T-helper 1 cell treated with Interleukin-12 subunit alpha and Interleukin-12 subunit beta and Interleukin-4 antibody, amounts not matched to agents 30 μg/mL and 1 μg/mL, for 36 hours (primary cell): ENCODE data around the gene SLC66A1.

Source experiments
- H3K27ac Mint-ChIP-seq: one replicate; pipeline ENCODE4 v1.8.0; 2021; ENCODE audit warnings: mild to moderate bottlenecking, mixed read lengths
- H3K27me3 Mint-ChIP-seq: one replicate; pipeline ENCODE4 v1.8.0; 2021; ENCODE audit warnings: low read depth, mixed read lengths
- H3K36me3 Mint-ChIP-seq: one replicate; pipeline ENCODE4 v1.8.0; 2021; ENCODE audit warnings: low read depth, mixed read lengths
- H3K4me1 Mint-ChIP-seq: one replicate; pipeline ENCODE4 v1.8.0; 2021; ENCODE audit warnings: low read depth, mixed read lengths
- H3K4me3 Mint-ChIP-seq: one replicate; pipeline ENCODE4 v1.8.0; 2021; ENCODE audit warnings: mild to moderate bottlenecking, moderate library complexity, mixed read lengths
- H3K9me3 Mint-ChIP-seq: one replicate; pipeline ENCODE4 v1.8.0; 2021; ENCODE audit warnings: mixed read lengths

The SLC66A1 gene

GRCh38 chr1:19325958-19326747 lies 14.0 kb downstream of the SLC66A1 start:
- H3K9me3 Mint-ChIP-seq = no peaks in the 10 kb centered on the region
- H3K36me3 Mint-ChIP-seq = no peaks in the 10 kb centered on the region
- H3K4me3 Mint-ChIP-seq = no peak overlapping the region
- no peaks in the 10 kb centered on the region for H3K4me1 Mint-ChIP-seq
- H3K27ac Mint-ChIP-seq = no peak overlapping the region
- no peaks in the 10 kb centered on the region for H3K27me3 Mint-ChIP-seq

GRCh38 chr1:19326748-19327065 lies 14.6 kb downstream of the SLC66A1 start:
- no peaks in the 10 kb centered on the region for H3K9me3 Mint-ChIP-seq
- H3K27ac Mint-ChIP-seq = no peak overlapping the region
- H3K4me1 Mint-ChIP-seq = no peaks in the 10 kb centered on the region
- no peak overlapping the region for H3K4me3 Mint-ChIP-seq
- no peaks in the 10 kb centered on the region for H3K36me3 Mint-ChIP-seq
- H3K27me3 Mint-ChIP-seq = no peaks in the 10 kb centered on the region

DNA sequence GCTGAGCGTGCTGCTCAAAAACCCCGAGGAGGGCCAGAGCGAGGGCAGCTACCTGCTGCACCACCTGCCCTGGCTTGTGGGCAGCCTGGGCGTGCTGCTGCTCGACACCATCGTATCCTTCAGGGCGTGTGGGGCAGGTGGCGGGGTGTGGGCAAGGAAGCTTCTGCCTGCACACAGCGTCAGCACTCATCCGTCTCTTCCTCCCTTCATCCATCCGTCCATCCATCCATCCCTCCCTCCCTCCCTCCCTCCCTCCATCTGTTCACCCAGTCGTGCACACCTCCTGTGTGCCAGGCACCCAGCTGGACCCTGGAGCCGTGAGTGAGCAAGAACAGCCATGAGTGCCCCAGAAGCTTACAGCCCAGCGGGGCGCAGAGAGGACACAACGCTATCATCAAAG lies 15.2 kb downstream of the SLC66A1 start:
- H3K4me1 Mint-ChIP-seq = no peaks in the 10 kb centered on the region
- no peaks in the 10 kb centered on the region for H3K36me3 Mint-ChIP-seq
- H3K9me3 Mint-ChIP-seq = no peaks in the 10 kb centered on the region
- no peak overlapping the region for H3K4me3 Mint-ChIP-seq
- H3K27me3 Mint-ChIP-seq = no peaks in the 10 kb centered on the region
- H3K27ac Mint-ChIP-seq = no peak overlapping the region

GRCh38 chr1:19327736-19328135 lies 15.6 kb downstream of the SLC66A1 start:
- Mint-ChIP-seq H3K27me3 (no peaks in the 10 kb centered on the region), H3K4me3 (no peak overlapping the region), H3K27ac (no peak overlapping the region), H3K36me3 (no peaks in the 10 kb centered on the region), H3K4me1 (no peaks in the 10 kb centered on the region), H3K9me3 (no peaks in the 10 kb centered on the region)

DNA sequence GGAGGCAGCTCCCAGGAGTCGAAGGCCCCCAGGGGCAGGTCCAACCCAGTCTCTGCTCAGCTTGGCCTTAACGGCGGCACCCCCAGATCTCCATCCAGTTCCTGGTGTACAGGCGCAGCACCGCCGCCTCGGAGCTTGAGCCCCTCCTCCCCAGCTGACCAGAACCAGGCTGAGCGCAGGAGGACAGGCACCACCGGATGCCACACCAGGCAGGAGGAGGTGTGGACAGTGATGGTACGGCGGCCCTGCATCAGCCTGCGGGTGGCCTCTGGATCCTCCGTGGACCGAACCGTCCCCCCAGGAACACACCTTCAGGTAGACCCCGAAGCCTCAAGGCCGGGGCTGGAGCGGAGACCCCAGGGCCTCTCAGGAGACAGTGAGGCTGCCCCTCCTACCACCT lies 16.4 kb downstream of the SLC66A1 start:
- H3K27me3 Mint-ChIP-seq = no peaks in the 10 kb centered on the region
- no peak overlapping the region for H3K4me3 Mint-ChIP-seq
- H3K4me1 Mint-ChIP-seq = no peaks in the 10 kb centered on the region
- no peak overlapping the region for H3K27ac Mint-ChIP-seq
- no peaks in the 10 kb centered on the region for H3K36me3 Mint-ChIP-seq
- H3K9me3 Mint-ChIP-seq = no peaks in the 10 kb centered on the region

GRCh38 chr1:19329188-19329587 lies 17.1 kb downstream of the SLC66A1 start:
- Mint-ChIP-seq H3K27me3 (no peaks in the 10 kb centered on the region), H3K9me3 (no peaks in the 10 kb centered on the region), H3K4me1 (no peaks in the 10 kb centered on the region), H3K27ac (no peak overlapping the region), H3K4me3 (no peak overlapping the region), H3K36me3 (peaks cover 3% of the 10 kb centered on the region)

- Mint-ChIP-seq H3K27ac (no peak overlapping the region), H3K36me3 (peaks cover 3% of the 10 kb centered on the region)
Observed at GRCh38 chr1:19329611-19330010, 17.5 kb downstream of the SLC66A1 start.

DNA sequence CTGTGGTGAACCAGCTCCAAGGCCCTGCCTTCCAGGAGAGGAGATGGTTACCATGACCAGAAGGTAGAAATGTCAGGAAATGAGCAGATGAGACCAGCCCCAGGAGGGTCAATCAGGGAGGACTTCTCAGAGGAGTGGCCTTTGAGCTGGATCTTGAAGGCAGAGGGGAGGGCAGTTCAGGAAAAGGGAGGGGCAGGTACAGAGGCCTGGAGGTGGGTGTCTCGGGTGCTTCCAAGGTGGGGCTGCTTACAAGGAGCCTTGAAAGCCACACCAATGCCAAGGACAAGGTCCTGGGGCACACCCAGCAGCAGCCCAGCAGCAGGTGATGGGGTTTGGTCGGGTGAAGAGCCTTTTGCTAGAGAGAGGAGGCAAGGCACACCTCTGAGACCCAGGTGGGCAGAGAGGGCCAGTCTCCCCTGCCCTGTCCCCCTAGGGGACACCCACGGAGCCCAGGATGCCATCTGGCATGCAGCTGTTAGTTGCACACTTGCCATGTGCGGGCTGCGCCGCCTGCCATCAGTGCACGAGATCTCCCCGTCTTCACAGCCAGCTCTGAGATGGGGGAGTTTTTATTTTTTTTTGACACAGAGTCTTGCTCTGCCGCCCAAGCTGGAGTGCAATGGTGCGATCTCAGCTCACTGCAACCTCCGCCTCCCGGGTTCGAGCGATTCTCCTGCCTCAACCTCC lies 18.5 kb downstream of the SLC66A1 start:
- no peak overlapping the region for H3K4me3 Mint-ChIP-seq
- H3K36me3 Mint-ChIP-seq = peaks cover 3% of the 10 kb centered on the region
- no peak overlapping the region for H3K27ac Mint-ChIP-seq
- no peaks in the 10 kb centered on the region for H3K27me3 Mint-ChIP-seq
- H3K9me3 Mint-ChIP-seq = no peaks in the 10 kb centered on the region
- H3K4me1 Mint-ChIP-seq = no peaks in the 10 kb centered on the region

More at GRCh38 chr1:19329611-19330010, 17.5 kb downstream of the SLC66A1 start:
- H3K27me3 Mint-ChIP-seq = no peaks in the 10 kb centered on the region
- H3K9me3 Mint-ChIP-seq = no peaks in the 10 kb centered on the region
- no peaks in the 10 kb centered on the region for H3K4me1 Mint-ChIP-seq
- H3K4me3 Mint-ChIP-seq = no peak overlapping the region

GRCh38 chr1:19331262-19331878 lies 19.2 kb downstream of the SLC66A1 start:
- H3K9me3 Mint-ChIP-seq = no peaks in the 10 kb centered on the region
- no peak overlapping the region for H3K27ac Mint-ChIP-seq
- no peaks in the 10 kb centered on the region for H3K27me3 Mint-ChIP-seq
- no peak overlapping the region for H3K4me3 Mint-ChIP-seq
- H3K4me1 Mint-ChIP-seq = no peaks in the 10 kb centered on the region
- H3K36me3 Mint-ChIP-seq = peaks cover 3% of the 10 kb centered on the region

- no peaks in the 10 kb centered on the region for H3K27me3 Mint-ChIP-seq
- H3K4me1 Mint-ChIP-seq = no peaks in the 10 kb centered on the region
- peaks cover 3% of the 10 kb centered on the region for H3K36me3 Mint-ChIP-seq
- no peaks in the 10 kb centered on the region for H3K9me3 Mint-ChIP-seq
- H3K27ac Mint-ChIP-seq = no peak overlapping the region
- no peak overlapping the region for H3K4me3 Mint-ChIP-seq
Observed at GRCh38 chr1:19332832-19333231, 20.7 kb downstream of the SLC66A1 start.

DNA sequence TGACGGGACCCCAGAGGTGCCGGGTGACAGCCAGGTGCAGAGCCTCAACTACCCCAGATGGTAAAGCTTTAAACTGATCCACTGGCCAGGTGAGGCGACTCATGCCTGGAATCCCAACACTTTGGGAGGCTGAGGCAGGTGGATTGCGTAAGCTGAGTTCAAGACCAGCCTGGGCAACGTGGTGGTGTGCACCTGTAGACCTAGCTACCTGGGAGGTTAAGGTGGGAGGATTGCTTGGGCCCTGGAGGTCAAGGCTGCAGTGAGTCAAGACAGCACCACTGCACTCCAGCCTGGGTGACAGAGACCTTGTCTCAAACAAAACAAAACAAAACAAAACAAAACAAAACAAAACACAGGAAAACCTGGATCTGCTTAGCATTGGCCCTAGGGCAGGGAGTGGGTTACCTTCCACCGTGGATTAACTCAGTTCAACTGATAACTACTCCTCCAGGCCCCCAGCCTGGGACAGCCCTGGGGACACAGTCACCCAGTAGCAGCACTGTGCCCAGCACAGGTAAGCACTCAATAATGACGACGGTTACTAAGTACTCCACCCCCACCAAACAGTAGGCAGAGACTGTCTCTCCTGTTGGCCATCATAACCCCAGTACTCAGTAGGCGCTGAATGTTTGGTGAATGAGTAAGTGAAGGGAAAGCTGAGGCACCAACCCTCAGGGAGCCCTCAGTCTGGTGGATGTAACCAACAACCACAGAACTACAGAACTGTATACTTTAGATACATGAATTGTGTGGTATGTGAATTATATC lies 21.6 kb downstream of the SLC66A1 start:
- H3K36me3 Mint-ChIP-seq = peaks cover 8% of the 10 kb centered on the region
- no peaks in the 10 kb centered on the region for H3K9me3 Mint-ChIP-seq
- H3K4me3 Mint-ChIP-seq = no peak overlapping the region
- no peaks in the 10 kb centered on the region for H3K4me1 Mint-ChIP-seq
- no peak overlapping the region for H3K27ac Mint-ChIP-seq
- no peaks in the 10 kb centered on the region for H3K27me3 Mint-ChIP-seq

DNA sequence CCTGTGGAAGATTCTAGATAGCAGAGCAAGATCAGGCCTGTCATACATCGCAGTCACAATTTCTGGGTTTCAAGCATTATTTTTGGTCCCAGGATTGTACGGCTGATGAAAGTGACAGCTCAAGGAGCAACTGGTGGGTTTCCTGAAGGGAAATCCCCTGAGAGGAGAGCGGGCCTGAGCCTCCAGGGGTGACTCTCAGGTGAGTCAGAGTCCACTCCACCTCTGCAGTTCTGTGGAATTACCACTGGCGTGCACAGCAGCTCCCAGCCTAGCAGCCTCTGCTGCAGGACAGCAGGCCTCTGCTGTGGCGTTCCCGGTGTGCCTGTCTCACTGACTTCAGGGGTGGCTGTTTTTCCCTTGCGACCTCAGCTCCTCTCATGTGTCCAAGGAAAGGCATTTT lies 24.4 kb downstream of the SLC66A1 start:
- H3K4me1 Mint-ChIP-seq = no peaks in the 10 kb centered on the region
- H3K27ac Mint-ChIP-seq = no peak overlapping the region
- no peaks in the 10 kb centered on the region for H3K27me3 Mint-ChIP-seq
- peaks cover 13% of the 10 kb centered on the region for H3K36me3 Mint-ChIP-seq
- no peak overlapping the region for H3K4me3 Mint-ChIP-seq
- H3K9me3 Mint-ChIP-seq = no peaks in the 10 kb centered on the region

DNA sequence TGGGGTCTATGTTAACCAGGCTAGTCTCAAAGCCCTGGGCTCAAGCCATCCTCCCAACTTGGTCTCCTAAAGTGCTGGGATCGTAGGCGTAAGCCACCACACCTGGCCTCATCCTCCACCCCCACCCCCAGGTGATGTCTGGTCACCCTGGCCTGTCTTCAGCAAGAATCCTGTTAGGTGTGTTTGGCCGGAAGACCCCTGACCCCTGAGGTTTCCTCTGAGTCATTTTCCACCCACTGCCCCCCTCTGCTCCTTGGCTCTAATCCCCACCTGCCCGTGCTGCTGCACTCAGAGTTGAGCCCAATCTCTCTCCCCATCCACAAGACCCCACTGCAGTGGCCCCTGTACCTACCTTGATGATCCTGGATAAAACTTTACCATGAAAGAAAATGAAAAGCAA lies 25.2 kb downstream of the SLC66A1 start:
- no peak overlapping the region for H3K27ac Mint-ChIP-seq
- no peaks in the 10 kb centered on the region for H3K27me3 Mint-ChIP-seq
- peaks cover 13% of the 10 kb centered on the region for H3K36me3 Mint-ChIP-seq
- H3K4me1 Mint-ChIP-seq = no peaks in the 10 kb centered on the region
- H3K9me3 Mint-ChIP-seq = no peaks in the 10 kb centered on the region
- no peak overlapping the region for H3K4me3 Mint-ChIP-seq

- Mint-ChIP-seq H3K4me1 (no peaks in the 10 kb centered on the region), H3K36me3 (peaks cover 17% of the 10 kb centered on the region), H3K9me3 (no peaks in the 10 kb centered on the region), H3K4me3 (no peak overlapping the region), H3K27ac (no peak overlapping the region), H3K27me3 (no peaks in the 10 kb centered on the region)
Observed at GRCh38 chr1:19338323-19338762, 26.2 kb downstream of the SLC66A1 start.
